A549 (cell line): ENCODE results near the gene G3BP1. TPM values are rescaled to one million over a fixed set of nuclear protein-coding genes. Genes with fewer than 3 reads are reported as not detected.

ENCODE experiments used
- ATAC-seq, 2 experiments: fragments of 200-7000 bp in 1 of 2; fragments of >200 bp in 1 of 2; cut with Nextera tagmentation in 1 of 2; cut with Tn5 transposase in 1 of 2; 3 replicates each; pipeline versions ENCODE4 v1.8.0 to v1.9.1; 2018 to 2020; ENCODE audit warnings: mild to moderate bottlenecking in 1 of 2, moderate library complexity in 1 of 2
- CTCF ChIA-PET: fragments of 300-600 bp; sonication (Branson Sonifier 250); formaldehyde crosslinking; extraction: SDS; loops from one replicate; lab custom pipeline; 2021; ENCODE audit warnings: antibody characterized with exemption, inconsistent platforms; lab: Yijun Ruan, JAX
- POLR2A ChIA-PET: fragments of 350-600 bp; formaldehyde crosslinking; extraction: SDS; loops from one replicate; lab custom pipeline; 2021; ENCODE audit warnings: antibody characterized with exemption, inconsistent platforms; lab: Yijun Ruan, JAX
- DNase-seq, 2 experiments: peaks; one replicate each; pipeline versions ENCODE4 v3.0.0 to v3.0.0-alpha.2; 2011 to 2016; ENCODE audit warnings: low read depth in 1 of 2, low spot score in 1 of 2
- FAIRE-seq: peaks from 2 replicates; lab custom pipeline; 2011; peaks lifted over from hg19 to GRCh38; lab: Jason Lieb, UNC
- H3K27ac ChIP-seq, 2 experiments: fragments of >200 bp; sonication (Bioruptor Twin); formaldehyde crosslinking; 3 replicates each; pipeline ENCODE4 v1.5.1; 2016 to 2017
- H3K4me1 ChIP-seq: fragments of >200 bp; sonication (Bioruptor Twin); formaldehyde crosslinking; 3 replicates; pipeline ENCODE4 v1.6.1; 2016
- H3K4me2 ChIP-seq: fragments of >200 bp; sonication (Bioruptor Twin); formaldehyde crosslinking; 3 replicates; pipeline ENCODE4 v1.6.1; 2016
- H3K4me3 ChIP-seq: fragments of >200 bp; sonication (Bioruptor Twin); formaldehyde crosslinking; 3 replicates; pipeline ENCODE4 v1.5.1; 2016
- H3K9me3 ChIP-seq: fragments of >200 bp; sonication (Bioruptor Twin); formaldehyde crosslinking; 3 replicates; pipeline ENCODE4 v1.6.1; 2016
- ATOH8 ChIP-seq: fragments of 250-450 bp; sonication (Bioruptor Pico); IDR thresholded peaks from 2 replicates; pipeline ENCODE4 v1.5.0; 2020; ENCODE audit warnings: low read depth, mild to moderate bottlenecking, moderate library complexity
- BCL3 ChIP-seq: fragments of >200 bp; sonication (Bioruptor Twin); formaldehyde crosslinking; IDR thresholded peaks from 3 replicates; pipeline ENCODE4 v1.6.1; 2016
- BHLHE40 ChIP-seq: IDR thresholded peaks from 2 replicates; pipeline ENCODE4 v1.6.1; 2012; ENCODE audit warnings: low read depth, low read length, inconsistent platforms
- CHD4 ChIP-seq: fragments of 200-600 bp; sonication (generic); IDR thresholded peaks from 2 replicates; pipeline ENCODE4 v1.6.1; 2016; ENCODE audit warnings: antibody characterized with exemption, mild to moderate bottlenecking, borderline replicate concordance
- EHF ChIP-seq: fragments of 250-450 bp; sonication (Bioruptor Pico); IDR thresholded peaks from 2 replicates; pipeline ENCODE4 v1.5.0; 2020; ENCODE audit warnings: mild to moderate bottlenecking
- EHMT2 ChIP-seq: fragments of 200-600 bp; sonication (generic); IDR thresholded peaks from 2 replicates; pipeline ENCODE4 v1.6.1; 2016; ENCODE audit warnings: antibody characterized with exemption, low read depth, mild to moderate bottlenecking, moderate library complexity
- ELK1 ChIP-seq: fragments of 150-350 bp; IDR thresholded peaks from 2 replicates; pipeline ENCODE4 v1.6.1; 2014; ENCODE audit warnings: low read depth, mild to moderate bottlenecking, low read length
- ESRRA ChIP-seq: fragments of 150-350 bp; IDR thresholded peaks from 2 replicates; pipeline ENCODE4 v1.6.1; 2014; ENCODE audit warnings: mild to moderate bottlenecking, low read length, borderline replicate concordance
- HDAC2 ChIP-seq: fragments of 200-600 bp; sonication (generic); IDR thresholded peaks from 2 replicates; pipeline ENCODE4 v1.6.1; 2016
- HEYL ChIP-seq: fragments of 250-450 bp; sonication (Bioruptor Pico); IDR thresholded peaks from 2 replicates; pipeline ENCODE4 v1.8.0; 2021; ENCODE audit warnings: mild to moderate bottlenecking, moderate library complexity
- HOXB5 ChIP-seq: fragments of 250-450 bp; sonication (Bioruptor Pico); IDR thresholded peaks from 2 replicates; pipeline ENCODE4 v1.5.0; 2020; ENCODE audit warnings: mild to moderate bottlenecking, moderate library complexity
- JUN ChIP-seq, 2 experiments: fragments of >200 bp; sonication (Bioruptor Twin); formaldehyde crosslinking; IDR thresholded peaks; 2 replicates in 1 of 2; 3 replicates in 1 of 2; pipeline ENCODE4 v1.6.1; 2016 to 2017
- MYC ChIP-seq: IDR thresholded peaks from 2 replicates; pipeline ENCODE4 v1.6.1; 2012; ENCODE audit warnings: mild to moderate bottlenecking, inconsistent platforms, low read length, improper control_type of control experiment, borderline replicate concordance
- NFE2L2 ChIP-seq: fragments of 150-350 bp; conservative IDR thresholded peaks from 2 replicates; pipeline ENCODE4 v1.6.1; 2014; ENCODE audit warnings: low read length
- NPAS2 ChIP-seq: fragments of 250-450 bp; sonication (Bioruptor Pico); IDR thresholded peaks from 2 replicates; pipeline ENCODE4 v1.8.0; 2022; ENCODE audit warnings: mild to moderate bottlenecking, moderate library complexity, borderline replicate concordance
- NR3C1 ChIP-seq: fragments of >200 bp; sonication (Bioruptor Twin); formaldehyde crosslinking; IDR thresholded peaks from 3 replicates; pipeline ENCODE4 v1.6.1; 2017
- POLR2A ChIP-seq: IDR thresholded peaks from 2 replicates; pipeline ENCODE4 v1.6.1; 2012; ENCODE audit warnings: mild to moderate bottlenecking, low read length
- RCOR1 ChIP-seq: fragments of 150-350 bp; IDR thresholded peaks from 2 replicates; pipeline ENCODE4 v1.6.1; 2014; ENCODE audit warnings: antibody characterized with exemption, low read length, low read depth
- REST ChIP-seq: fragments of 200-600 bp; sonication (generic); IDR thresholded peaks from 2 replicates; pipeline ENCODE4 v1.6.1; 2016; ENCODE audit warnings: antibody characterized with exemption, mild to moderate bottlenecking, moderate library complexity
- RNF2 ChIP-seq: fragments of 200-600 bp; sonication (generic); IDR thresholded peaks from 2 replicates; pipeline ENCODE4 v1.6.1; 2016; ENCODE audit warnings: low read depth, mild to moderate bottlenecking, antibody characterized with exemption, moderate library complexity, borderline replicate concordance
- TFCP2L1 ChIP-seq: fragments of 250-450 bp; sonication (Bioruptor Pico); IDR thresholded peaks from 2 replicates; pipeline ENCODE4 v1.5.0; 2021; ENCODE audit warnings: mild to moderate bottlenecking
- ZSCAN20 ChIP-seq: fragments of 250-450 bp; sonication (Bioruptor Pico); IDR thresholded peaks from 2 replicates; pipeline ENCODE4 v1.8.0; 2022; ENCODE audit warnings: mild to moderate bottlenecking, moderate library complexity
- WGBS: methylation state at CpG from one replicate; pipeline ENCODE4 v1.1.6; 2017; ENCODE audit errors: missing lambda C conversion rate; 5-methylcytosine and 5-hydroxymethylcytosine counted together
- polyA plus RNA-seq, 4 experiments: library from polyadenylated mRNA; depleted of rRNA in 3 of 4; stranded (reverse); fragments of >200 nt; fragmentation: RNase III in 1 of 4; extraction: RNeasy Plus Mini Kit Qiagen cat#74134 plus additional on column Dnase treatment in 1 of 4; gene quantifications; 2 replicates in 3 of 4; 3 replicates in 1 of 4; pipeline ENCODE4 v1.2.3, GENCODE V29; 2011 to 2017

The G3BP1 gene
- polyA plus RNA-seq, 2 of the 4 experiments (the other 2 are of a cell fraction): 126 to 176 TPM

GRCh38 chr5:151805414-151806223, 33.9 kb downstream of the G3BP1 start:
- FAIRE-seq: no peak
- POLR2A ChIA-PET: no interaction called here
- TF ChIP-seq NFE2L2: no peak
- TF ChIP-seq ZSCAN20 (CRISPR knock-in tag): no peak
- TF ChIP-seq EHMT2: no peak
- no peak for TF ChIP-seq EHF (CRISPR knock-in tag)
- TF ChIP-seq HDAC2: no peak
- TF ChIP-seq ELK1: no peak
- TF ChIP-seq RCOR1: no peak
- TF ChIP-seq MYC: no peak
- TF ChIP-seq TFCP2L1 (CRISPR knock-in tag): no peak
- TF ChIP-seq, all 56 proteins: peak for 0

GRCh38 chr5:151808451-151809169, 36.9 kb downstream of the G3BP1 start:
- ATAC-seq: no peak
- Histone ChIP-seq H3K4me1 (no peaks in the 10 kb centered on the region), H3K4me3 (no peak overlapping the region), H3K9me3 (no peaks in the 10 kb centered on the region)
- DNase-seq: no peak
- TF ChIP-seq EHF (CRISPR knock-in tag): no peak
- TF ChIP-seq HEYL (CRISPR knock-in tag): no peak
- TF ChIP-seq POLR2A: no peak
- TF ChIP-seq ESRRA: no peak
- TF ChIP-seq TFCP2L1 (CRISPR knock-in tag): no peak
- no peak for TF ChIP-seq ATOH8 (CRISPR knock-in tag)
- no peak for TF ChIP-seq NR3C1
- TF ChIP-seq CHD4: no peak
- TF ChIP-seq RNF2: no peak
- no peak for TF ChIP-seq BHLHE40
- no peak for TF ChIP-seq HOXB5 (CRISPR knock-in tag)
- TF ChIP-seq ELK1: no peak
- TF ChIP-seq, all 56 proteins: peak for 0
- WGBS: 99% methylated on average over 4 of the region's 4 CpGs
- Histone ChIP-seq H3K4me2 (no peak overlapping the region), H3K27ac (no peak overlapping the region)
- FAIRE-seq: no peak
- CTCF ChIA-PET: interaction anchor here (0.9 to 1.4 kb wide), 2 partner anchors 8 to 156 kb away, joined by 3 to 4 read pairs; no protein-coding TSS in a partner anchor
- POLR2A ChIA-PET: no interaction called here

More at GRCh38 chr5:151805414-151806223, 33.9 kb downstream of the G3BP1 start:
- Histone ChIP-seq H3K4me1 (no peaks in the 10 kb centered on the region), H3K9me3 (no peaks in the 10 kb centered on the region), H3K27ac (no peak overlapping the region), H3K4me3 (no peak overlapping the region), H3K4me2 (no peak overlapping the region)
- CTCF ChIA-PET: interaction anchor here (1.4 to 1.8 kb wide), 2 partner anchors 20 to 25 kb away, joined by 3 to 7 read pairs; no protein-coding TSS in a partner anchor
- DNase-seq (no peak), ATAC-seq (no peak)
- 95% methylated on average over 3 of the region's 3 CpGs for WGBS

GRCh38 chr5:151810449-151810848, 38.7 kb downstream of the G3BP1 start:
- DNase-seq (no peak), ATAC-seq (peak in 1 of 2 experiments; percentile 22; a peak in 1 of 6 replicates), FAIRE-seq (no peak)
- Histone ChIP-seq H3K4me1 (no peaks in the 10 kb centered on the region), H3K4me3 (no peak overlapping the region), H3K27ac (no peak overlapping the region), H3K9me3 (no peaks in the 10 kb centered on the region), H3K4me2 (no peak overlapping the region)
- 0% methylated on average over 1 of the region's 1 CpG for WGBS
- CTCF ChIA-PET: interaction anchor here (0.7 to 1.8 kb wide), 4 partner anchors 8 to 39 kb away, joined by 3 to 7 read pairs (median 4); no protein-coding TSS in a partner anchor
- POLR2A ChIA-PET: no interaction called here
- TF ChIP-seq BCL3: no peak
- TF ChIP-seq JUN (IDR thresholded peaks at IDR 0.05): no peak
- no peak for TF ChIP-seq NR3C1
- no peak for TF ChIP-seq REST
- no peak for TF ChIP-seq NPAS2 (CRISPR knock-in tag)
- TF ChIP-seq MYC: no peak
